Raji (cell line): ENCODE data around the gene NEK9.

Experiments
- POLR2A ChIP-seq: IDR thresholded peaks from 2 replicates; pipeline ENCODE4 v1.6.1; 2011; ENCODE audit warnings: low read depth, low read length, control low read depth; ENCODE audit not compliant: insufficient read depth

NEK9 gene

GRCh38 chr14:75067212-75067611 lies 59.6 kb downstream of the NEK9 start:
- no peak for TF ChIP-seq POLR2A

GRCh38 chr14:75066691-75067090 lies 60.2 kb downstream of the NEK9 start:
- TF ChIP-seq POLR2A: no peak

GRCh38 chr14:75064205-75064567 lies 62.7 kb downstream of the NEK9 start:
- TF ChIP-seq POLR2A: no peak

GRCh38 chr14:75063491-75064204 lies 63.2 kb downstream of the NEK9 start, which contains the start of gene ACYP1:
Gene ACYP1, minus strand, starts transcription at chr14:75064024. Its CDS starts 471 bp downstream, at chr14:75063553.
- peak; percentile 79 for TF ChIP-seq POLR2A

GRCh38 chr14:75063013-75063412 lies 63.8 kb downstream of the NEK9 start:
- no peak for TF ChIP-seq POLR2A

GRCh38 chr14:75060420-75060819 lies 66.4 kb downstream of the NEK9 start:
- no peak for TF ChIP-seq POLR2A

GRCh38 chr14:75059642-75060041 lies 67.2 kb downstream of the NEK9 start:
- no peak for TF ChIP-seq POLR2A

GRCh38 chr14:75054421-75054820 lies 72.4 kb downstream of the NEK9 start:
- no peak for TF ChIP-seq POLR2A

GRCh38 chr14:75053396-75054291 lies 73.2 kb downstream of the NEK9 start:
- TF ChIP-seq POLR2A: no peak

GRCh38 chr14:75051556-75051899 lies 75.3 kb downstream of the NEK9 start:
- TF ChIP-seq POLR2A: no peak

- peak; percentile 66 for TF ChIP-seq POLR2A
Observed at GRCh38 chr14:75050852-75051555, 75.8 kb downstream of the NEK9 start, which contains the start of gene MLH3. Gene MLH3, minus strand, starts transcription at chr14:75051467. Its CDS starts 1,812 bp downstream, at chr14:75049655.

- no peak for TF ChIP-seq POLR2A
Observed at GRCh38 chr14:75049731-75050201, 77.1 kb downstream of the NEK9 start.

- TF ChIP-seq POLR2A: no peak
Observed at GRCh38 chr14:75049136-75049535, 77.7 kb downstream of the NEK9 start.

GRCh38 chr14:75048101-75048500 lies 78.7 kb downstream of the NEK9 start:
- TF ChIP-seq POLR2A: no peak

- no peak for TF ChIP-seq POLR2A
Observed at GRCh38 chr14:75047506-75047905, 79.3 kb downstream of the NEK9 start.
